Bone marrow (tissue), 2 donors: ENCODE measurements around the gene MECR.

ENCODE experiments used
- DNase-seq, 2 donors: peaks; one replicate each; lab custom pipeline; 2025; lab: John Stamatoyannopoulos, UW

Gene MECR

DNA sequence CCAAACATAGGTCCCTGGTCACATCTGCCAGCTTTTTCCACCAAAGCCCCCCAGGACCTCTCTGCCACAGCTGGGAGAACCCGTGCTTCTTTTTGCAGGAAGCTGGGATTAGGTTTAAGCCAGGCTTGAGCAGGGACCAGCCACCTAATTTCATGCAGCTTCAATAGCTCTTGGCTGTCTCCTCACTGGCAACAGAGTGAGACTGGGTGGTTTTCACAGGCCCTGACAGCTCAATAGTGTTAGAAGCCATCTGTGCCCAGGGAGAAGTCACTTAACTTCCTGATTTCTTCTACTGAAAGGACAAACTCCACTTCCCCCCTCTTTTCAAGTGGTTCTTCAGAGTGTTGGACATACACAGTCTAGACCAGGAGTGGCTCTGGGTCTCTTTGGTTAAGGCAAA is 28.7 kb downstream of the MECR start:
- peak in 1 of 2 donors; percentile 25 for DNase-seq

- DNase-seq = no peak
These were observed 29.1 kb downstream of the MECR start for GRCh38 chr1:29201595-29202051.

- no peak for DNase-seq
These were observed 29.7 kb downstream of the MECR start for GRCh38 chr1:29200906-29201594.

- DNase-seq = no peak
These were observed 32.7 kb downstream of the MECR start for GRCh38 chr1:29197993-29198392.

DNA sequence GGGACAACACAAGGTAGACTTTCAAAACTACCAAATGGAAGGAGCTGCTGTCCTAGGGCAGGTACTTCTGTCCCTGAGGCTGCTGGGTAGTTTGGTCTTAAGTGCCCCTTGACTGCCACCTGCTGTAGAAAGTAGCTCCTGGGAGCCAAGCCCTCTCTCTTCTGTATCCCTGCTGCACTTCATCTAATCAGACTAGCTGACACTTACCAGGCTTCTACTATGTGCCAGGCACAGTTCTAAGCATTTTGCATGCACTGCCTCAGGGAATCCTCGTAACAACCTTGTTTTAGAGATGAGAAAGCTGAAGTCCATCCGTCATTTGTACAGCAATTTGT is 33.2 kb downstream of the MECR start:
- peak in 1 of 2 donors; percentile 22 for DNase-seq

GRCh38 chr1:29196863-29197589 is 33.7 kb downstream of the MECR start:
- no peak for DNase-seq

DNA sequence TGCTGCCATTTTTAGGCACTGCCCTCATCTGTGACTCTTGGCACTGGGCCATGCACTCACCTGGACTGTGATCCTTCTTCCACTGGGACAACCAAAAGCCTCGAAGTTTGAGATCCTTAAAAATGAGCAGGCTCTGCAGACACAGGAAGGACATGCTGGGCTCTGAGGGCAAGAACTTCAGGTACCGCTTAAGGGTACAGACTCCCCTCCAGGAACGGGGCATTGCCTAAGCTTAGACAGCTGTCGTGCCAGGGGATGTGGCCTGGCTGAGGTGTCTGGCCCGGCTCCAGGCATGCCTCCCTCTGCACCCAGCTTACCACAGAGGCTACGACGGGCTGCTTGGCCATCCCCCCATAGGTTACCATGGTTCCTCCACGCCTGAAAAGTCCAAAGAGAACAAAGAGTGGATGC is 34.8 kb downstream of the MECR start:
- no peak for DNase-seq

DNA sequence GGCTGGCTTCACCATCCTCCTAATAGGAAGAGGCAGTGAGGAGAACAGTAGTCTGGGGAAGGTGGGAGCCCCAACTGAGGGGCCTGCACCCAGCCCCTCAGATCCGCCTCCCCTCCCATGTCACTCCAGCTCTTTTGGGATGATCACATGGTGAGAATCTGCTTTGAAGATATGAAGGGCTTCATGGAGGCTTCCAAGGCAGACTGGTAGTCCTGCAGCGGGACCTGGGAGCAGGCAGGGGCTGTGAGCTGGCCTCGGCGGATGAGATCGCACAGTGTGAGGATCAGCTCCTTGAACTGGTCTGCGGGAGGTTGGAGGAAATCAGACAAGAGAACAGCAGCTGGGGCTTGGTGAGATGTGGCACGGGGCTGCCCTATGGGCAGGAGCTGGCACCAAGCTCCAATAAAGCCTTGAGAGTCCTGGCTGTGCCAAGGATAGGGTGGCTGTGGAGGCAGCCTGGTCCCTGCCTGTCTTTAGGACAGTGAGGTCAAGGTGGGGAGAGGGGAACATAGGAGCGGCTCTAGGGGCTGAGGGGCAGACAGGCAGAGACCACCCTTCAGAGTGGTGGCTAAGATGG is 36.8 kb downstream of the MECR start:
- no peak for DNase-seq

DNA sequence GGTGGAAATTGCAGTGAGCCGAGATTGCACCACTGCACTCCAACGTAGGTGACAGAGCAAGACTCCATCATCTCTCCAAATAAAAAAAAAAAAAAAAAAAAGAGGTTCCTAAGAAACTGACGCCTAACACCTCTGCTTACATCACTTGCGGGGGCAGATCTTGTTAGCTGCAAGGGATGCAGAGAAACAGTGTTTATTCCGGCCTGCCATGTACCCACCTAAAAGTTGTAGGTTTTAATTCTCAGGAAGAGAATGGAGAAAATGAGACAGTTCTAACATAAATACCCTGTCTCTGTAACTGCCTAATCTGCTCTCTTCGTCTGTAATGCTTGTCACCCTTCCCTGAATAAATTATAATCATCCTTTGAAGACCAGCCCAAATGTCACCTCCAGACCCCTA is 40.0 kb downstream of the MECR start:
- no peak for DNase-seq

- no peak for DNase-seq
These were observed 44.0 kb downstream of the MECR start for GRCh38 chr1:29186707-29187106.

- DNase-seq = no peak
These were observed 44.5 kb downstream of the MECR start for GRCh38 chr1:29186252-29186651.

GRCh38 chr1:29183287-29183686 is 47.4 kb downstream of the MECR start:
- no peak for DNase-seq

GRCh38 chr1:29181413-29182225 is 49.1 kb downstream of the MECR start, which contains the start of gene SRSF4:
Gene SRSF4, minus strand, starts transcription at chr1:29181900. Its CDS starts 148 bp downstream, at chr1:29181752.
- DNase-seq = peak; percentile 91

- no peak for DNase-seq
These were observed 50.0 kb downstream of the MECR start for GRCh38 chr1:29180497-29181412.

DNA sequence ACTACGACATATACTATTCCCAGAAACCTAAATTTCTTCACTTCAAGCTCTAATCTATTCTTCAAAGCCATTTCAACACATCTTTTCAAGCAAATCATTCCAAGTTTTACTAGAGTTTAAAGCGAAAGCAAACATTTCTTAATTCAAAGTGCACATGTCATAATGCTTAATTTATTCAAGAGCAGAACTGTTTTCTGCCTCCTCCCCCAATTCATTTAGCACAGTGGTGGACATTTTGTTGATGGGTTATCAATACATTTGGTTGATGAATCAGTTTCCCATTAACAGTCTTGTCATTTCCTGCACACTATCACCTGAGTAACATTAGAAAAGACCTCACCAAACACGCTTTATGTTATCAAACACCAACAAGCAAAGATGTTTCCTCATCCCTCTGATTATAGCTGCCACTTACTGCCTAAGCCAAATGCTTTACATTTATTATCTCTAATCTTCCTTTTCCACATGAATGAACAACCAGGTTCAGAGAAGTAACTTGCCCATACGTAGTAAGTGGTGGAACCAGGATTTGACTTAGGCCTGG is 51.0 kb downstream of the MECR start:
- no peak for DNase-seq

GRCh38 chr1:29177022-29177705 is 53.6 kb downstream of the MECR start:
- no peak for DNase-seq

DNA sequence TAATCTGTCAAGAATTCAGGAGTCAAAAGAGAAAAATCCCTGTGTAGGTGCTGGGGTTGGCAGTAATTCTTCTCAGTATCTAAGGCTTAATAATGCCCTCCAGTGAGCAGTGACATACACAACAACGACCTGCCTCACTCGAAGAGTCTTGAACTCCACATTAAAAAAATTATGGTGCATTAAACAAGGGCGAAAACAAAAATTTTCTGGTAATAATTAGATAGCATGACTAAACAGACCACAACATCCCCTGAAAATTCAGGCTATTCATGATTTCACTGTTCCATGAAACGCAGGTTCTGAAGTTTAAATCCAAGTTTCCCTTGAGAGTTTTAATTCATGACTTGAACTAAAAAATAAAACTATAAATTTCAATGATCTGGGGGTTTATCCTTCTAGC is 54.2 kb downstream of the MECR start:
- no peak for DNase-seq

GRCh38 chr1:29172415-29172939 is 58.3 kb downstream of the MECR start:
- DNase-seq = no peak

DNA sequence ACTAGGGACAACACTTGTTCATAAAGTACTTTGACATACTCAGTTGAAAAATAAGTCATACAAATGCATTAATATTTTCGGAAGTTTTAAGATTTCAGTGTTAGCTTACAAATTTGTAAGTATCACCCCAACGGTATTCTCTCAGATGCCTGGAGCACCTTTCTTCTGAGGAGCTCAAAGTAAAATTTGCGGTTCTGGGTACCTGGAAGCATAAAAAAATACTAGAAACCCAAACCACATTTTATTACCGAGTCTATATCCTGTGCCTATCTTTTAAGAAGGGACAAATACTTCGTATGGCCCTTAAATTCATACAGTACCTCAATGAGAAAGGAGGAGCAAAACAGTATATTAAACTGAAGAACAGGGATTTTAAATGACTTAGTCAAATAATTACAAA is 59.2 kb downstream of the MECR start:
- DNase-seq = no peak

DNA sequence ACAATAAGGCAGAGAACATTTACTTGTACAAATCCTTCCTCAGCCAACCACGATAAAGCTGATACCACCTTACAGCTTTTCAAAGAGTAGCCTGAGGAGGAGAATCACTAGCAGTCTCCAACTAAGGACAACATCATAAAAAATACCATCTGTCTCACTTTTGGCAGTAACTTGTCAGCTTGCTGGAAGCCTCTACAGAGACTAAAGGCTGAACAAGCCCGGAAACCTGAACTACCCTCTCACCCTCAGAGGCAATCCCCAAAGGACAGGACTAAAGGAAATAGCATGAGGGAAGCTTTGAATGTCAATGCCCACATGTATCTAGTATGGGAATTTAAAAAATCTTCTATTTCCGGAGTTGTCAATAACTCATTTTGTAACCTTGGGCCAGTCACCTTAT is 59.6 kb downstream of the MECR start:
- DNase-seq = no peak
